T-helper 2 cell (primary cell): ENCODE data around the gene NFIB.

Experiments used
- DNase-seq, 5 experiments: peaks; one replicate each; pipeline versions ENCODE4 v3.0.0 to v3.0.0-alpha.2; 2012 to 2022

Gene NFIB

DNA sequence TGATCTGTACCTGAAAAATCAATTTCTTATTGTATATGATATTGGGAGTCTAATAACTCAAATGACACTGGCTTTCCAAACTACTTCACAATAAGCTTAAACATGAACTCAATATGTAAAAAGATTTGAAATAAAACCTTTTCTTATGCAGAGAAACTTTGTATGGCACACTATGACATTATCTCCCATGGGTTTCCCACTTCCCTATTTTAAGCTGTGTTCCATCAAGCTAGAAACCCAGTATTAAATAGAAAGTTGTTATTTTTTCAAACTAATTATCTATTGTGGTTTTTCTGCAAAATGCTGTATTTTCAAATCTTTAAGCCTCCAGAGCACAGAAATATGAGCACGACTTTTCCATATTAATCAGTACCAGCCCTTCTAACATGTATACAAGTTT is 174.7 kb downstream of the NFIB start:
- no peak for DNase-seq

DNA sequence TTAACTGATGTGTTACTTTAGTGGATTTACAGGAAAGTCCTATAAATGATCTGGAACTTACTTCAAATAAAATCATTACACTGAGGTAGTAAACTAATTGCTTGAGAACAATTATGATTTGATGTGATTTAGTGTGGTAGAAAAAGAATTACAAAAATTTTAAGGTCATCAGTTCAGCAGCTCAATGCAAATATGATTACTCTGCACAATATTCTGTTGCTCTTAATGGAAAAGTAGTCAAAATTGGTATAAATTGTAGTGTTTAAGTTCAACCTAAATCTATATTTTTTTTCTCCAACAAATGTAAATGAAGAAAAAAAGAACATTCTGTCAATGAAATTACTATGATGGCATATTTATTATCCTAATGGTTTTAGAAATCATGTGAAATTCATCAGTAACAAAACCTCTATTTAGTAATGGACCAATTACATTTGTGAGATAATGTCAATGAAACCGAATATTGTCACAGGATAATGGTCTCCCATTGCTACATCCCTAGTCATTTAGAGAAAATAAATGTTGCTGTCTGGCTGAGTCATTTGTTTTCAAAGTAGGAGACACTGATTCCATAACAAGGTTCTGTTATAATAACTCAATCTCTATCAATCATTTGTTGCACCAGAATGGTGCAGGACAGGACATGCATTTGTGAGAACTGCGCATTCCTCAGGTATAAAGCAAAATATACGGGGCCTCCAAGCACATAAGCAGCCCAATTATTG is 177.1 kb downstream of the NFIB start:
- no peak for DNase-seq

DNA sequence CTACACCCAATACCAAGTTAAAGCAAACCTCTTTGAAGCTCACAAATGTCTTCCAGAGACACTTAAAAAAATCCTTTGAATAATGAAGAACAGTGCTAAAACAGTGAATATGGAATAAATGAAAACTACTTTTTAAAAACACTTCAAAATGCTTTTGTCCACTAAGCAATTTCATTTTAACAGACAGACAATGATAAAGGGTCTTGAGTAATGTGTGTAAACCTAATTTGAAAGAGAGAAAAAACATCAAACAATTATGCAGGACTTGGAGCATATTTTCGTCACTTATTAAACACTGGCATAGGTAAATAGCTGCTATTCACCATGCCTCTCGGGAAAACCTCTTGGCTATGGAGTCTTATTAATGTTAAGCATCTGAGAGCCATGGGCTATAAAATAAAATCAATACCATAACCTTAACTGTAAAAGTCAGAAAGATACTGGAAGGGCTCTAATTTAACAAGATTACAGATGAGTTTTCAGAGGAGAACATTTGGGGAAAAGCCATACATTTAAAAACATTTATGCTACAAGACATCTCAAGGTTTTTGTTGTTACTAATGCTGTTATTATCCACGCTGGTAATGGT is 177.8 kb downstream of the NFIB start:
- DNase-seq, result no peak

DNA sequence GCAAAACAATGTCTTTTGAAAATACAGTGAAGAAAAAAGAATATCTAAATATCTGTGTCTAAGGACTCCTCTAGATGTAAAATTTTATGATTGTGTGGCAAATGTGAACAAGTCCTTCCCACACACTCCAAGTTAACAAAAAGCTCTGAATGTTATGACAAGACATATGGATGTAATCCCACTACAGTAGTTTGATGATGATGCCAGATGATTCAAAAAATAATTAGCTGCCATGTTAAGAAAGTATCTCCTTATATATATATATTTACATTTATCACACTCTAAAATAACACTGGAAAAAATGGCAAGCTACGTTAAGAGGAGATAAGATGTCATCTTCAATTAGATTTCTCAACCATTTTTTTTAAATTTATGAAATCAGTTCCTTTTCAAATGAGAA is 178.5 kb downstream of the NFIB start:
- DNase-seq, result no peak

DNA sequence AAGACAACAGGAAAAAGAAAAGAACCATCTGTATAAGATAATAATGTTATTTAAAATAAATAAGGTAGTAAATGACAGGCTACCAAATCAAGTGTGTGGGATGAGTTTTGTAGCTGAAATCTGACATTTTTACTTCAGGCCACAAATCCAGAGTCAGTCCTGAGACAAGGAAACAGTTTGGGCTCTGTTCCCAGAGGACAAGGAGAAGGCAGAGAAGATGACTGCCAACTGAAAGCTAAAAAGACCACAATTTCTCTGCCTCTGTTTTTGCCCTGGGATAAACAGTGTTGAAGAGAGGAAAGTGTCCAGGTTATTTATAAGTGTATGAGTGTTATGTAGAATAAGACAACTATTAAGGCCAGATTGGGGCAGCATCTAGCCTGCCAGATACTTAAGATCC is 180.5 kb downstream of the NFIB start:
- DNase-seq, result no peak

DNA sequence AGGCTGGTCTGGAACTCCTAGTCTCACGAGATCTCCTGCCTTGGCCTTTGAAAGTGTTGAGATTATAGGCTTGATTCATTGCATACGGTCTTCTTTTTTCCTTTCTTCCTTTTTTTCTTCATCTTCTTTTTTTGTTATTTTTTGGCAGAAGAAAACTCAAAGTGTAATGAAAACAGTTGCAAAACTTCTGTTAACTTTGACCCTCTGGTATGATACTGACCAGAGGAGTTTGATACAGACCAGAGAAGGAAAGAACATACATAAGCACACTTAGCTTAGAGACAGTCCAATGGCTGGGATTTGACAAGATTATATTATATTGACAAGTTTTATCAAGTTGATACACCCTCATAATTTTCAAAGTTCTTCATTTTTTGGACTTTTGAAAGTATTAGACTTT is 181.2 kb downstream of the NFIB start:
- DNase-seq, result no peak

DNA sequence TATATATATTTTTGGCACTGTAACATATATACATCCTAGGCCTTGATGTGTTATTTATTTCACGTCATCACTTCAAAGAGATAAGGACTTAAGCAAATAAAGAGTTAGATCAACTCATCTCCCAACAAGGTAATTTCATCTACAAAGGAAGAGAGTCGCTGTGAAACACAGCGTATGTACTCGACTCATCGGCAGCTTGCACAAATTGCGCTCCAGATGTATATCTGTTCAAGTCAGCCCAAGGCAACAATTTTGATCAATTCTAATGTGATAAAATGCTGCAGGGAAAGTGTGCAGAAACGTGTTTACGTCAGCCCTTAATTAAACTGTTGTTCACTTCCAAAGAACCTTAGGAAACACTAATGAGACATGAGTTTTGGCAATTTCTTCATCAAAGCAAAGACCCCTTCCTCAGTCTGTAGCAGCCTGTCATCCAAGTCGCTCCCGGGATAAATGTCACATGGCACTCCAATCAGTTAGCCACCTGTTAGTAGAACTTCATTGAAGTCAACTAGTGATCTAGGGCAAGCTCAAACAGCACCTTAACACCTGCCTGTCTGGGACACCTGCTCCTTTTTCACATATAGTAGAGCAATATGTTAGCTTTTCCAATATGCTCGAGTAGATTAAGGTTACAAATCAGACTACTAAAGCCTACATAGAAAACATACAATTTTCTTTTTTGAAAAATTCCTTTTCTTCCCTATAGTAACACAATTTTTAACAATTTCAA is 182.4 kb downstream of the NFIB start:
- no peak for DNase-seq

DNA sequence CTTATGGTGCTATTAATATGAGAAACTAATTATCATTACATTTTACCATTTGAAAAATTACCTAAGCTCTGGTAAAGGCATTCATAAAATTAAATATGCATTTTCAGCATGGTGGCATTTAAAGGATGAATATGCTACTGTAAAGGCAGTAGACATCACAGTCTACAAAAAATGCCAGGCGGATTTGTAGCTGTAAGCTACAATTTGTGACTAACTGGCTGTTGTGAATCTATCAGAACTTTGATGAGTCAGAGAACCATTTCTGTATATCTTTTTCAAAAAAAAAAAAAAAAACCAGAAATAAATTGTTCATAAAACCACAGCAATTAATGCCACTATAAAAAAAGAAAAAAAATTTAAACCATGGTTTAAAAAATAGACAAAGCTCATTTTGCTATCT is 186.3 kb downstream of the NFIB start:
- no peak for DNase-seq

DNA sequence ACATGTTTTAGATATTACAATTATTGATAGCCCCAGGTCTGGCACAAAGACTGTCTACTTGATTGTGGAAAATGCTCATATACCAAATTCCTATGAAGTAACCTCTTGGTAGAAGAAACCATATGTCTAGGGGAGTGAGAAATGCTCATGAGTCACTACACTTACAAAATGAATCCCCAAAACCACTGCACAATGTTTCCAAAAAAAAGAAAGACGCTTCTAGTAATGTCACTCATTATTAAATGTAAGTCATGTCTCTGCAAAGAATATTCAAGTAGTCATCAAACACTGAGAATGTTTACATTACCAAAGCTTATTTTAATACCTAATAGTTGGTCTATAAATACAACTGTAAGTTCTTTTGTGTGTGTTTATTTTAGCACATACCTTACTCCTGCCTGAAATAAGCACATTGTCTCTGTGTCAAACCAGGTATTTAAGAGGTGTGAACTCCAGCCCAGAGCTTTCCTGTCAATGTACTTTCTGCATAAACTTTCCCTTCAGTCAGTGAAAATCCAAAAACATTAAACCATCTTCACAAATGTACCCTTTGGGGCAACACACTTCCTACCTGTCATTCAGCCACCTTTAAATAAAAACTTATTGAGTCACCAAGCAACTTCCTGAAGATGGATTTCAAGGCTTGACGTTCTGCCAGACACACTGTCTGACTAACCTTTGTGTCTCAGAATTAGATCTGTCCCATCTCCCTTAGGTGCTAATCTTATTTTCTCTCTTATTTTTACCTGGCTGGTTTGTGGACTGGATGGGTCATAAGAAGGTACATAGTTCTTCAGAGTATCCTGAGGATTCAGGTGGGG is 194.0 kb downstream of the NFIB start:
- DNase-seq, result no peak

DNA sequence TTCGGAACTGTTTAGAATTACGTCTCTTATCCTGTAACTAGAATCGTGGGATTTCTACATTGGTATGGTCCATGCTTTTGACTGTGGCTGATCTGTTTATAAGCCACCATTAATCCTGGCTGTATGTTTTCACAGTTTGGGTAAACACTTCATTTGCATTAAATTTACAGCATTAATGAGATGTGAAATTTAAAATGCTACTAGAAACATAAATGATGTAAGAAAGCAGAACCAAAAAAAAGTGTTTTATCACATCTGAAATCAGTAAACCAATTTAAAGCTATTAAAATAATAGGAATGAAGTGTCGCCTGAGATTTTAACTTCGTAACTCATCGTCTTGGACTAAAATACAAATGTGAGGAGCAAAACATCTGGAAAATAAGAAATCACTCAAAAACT is 201.7 kb downstream of the NFIB start:
- no peak for DNase-seq

DNA sequence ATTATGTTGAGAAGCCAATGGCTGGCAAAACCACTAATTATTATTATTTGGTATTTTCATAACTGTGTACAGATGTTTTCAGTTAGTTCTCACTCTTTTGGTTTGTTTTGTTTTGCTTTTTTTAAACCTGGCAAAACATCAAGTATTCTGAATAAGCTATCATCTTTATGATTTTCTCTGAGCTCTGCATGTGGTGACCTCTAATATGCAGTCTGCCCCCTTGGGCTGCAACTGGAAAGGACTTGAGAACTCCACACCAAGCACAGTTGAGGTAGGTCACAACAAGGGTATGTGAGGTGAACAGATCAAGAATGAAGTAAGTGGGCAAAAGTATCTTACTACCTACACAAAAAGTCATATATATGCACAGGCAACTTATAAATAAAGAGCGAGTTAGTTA is 202.2 kb downstream of the NFIB start:
- no peak for DNase-seq

DNA sequence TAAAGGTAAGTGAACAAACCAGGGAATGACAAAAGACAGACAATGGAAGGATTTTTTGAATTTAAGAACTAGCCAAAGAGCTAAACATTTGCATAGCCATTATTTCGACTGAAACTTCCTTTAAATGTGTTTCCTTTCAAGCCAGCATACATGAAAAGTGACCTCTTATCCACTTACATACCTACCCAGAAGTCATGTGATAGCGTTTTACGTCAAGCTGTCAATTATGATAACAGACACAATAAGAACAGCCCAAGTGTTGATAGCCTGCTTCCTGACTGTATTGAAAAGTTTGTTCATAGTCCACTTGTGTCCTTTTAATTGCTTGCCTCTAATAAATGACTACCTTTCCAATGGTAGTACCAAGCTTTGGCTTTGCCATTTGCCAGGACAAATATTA is 206.0 kb downstream of the NFIB start:
- no peak for DNase-seq

DNA sequence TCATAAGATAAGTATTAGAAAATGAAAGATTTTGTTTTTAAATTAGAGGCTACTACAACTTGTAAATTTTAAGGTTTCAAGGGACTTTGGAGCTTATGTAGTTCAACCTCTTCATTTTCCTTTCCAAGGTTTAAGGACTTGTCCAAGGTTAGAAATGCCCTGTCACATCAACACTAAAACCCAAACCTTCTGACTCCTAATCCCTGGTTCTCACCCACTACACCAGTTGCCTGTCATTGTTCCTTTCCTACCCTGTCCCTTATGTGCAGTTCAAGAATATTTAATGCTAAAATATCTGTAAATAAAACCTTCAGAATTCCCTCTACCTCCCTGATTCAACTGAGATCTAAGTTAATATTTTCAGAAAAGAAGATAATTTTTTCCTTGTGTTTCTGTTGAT is 206.4 kb downstream of the NFIB start:
- no peak for DNase-seq

DNA sequence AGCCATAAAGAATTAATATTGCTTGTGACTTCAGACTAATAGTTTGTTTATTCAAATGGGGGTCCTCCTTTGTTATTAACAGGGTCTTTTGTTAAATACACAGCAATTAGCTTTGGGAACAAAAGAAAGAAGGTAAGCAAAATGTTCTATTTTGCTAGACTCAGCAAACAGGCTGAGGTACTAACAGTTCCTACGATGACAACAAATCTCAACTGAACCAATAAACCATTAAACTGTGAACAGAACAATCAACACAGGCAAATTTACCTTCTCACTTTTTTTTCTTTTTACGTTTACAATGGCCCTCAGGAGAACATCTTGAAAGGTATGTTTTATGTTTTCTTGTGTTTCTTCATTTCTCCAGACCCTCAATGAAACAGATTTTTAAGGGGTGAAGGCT is 207.2 kb downstream of the NFIB start:
- DNase-seq, result no peak

DNA sequence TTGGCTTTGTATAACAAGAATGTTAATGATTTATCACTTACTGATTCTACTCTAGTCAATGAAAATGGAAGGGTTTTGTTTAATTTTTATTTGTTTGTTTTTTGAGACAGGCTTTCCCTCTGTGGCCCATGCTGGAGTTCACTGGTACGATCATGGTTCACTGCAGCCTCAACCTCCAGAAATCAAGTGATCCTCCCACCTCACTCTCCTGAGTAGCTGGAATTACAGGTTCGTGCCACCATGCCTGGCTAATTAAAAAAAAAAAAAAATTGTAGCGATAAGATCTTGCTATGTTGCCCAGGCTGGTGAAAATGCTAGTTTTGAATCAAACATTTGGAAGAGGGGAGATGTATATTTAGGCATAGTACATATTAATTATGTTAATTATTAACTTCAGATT is 209.4 kb downstream of the NFIB start:
- DNase-seq, result no peak

DNA sequence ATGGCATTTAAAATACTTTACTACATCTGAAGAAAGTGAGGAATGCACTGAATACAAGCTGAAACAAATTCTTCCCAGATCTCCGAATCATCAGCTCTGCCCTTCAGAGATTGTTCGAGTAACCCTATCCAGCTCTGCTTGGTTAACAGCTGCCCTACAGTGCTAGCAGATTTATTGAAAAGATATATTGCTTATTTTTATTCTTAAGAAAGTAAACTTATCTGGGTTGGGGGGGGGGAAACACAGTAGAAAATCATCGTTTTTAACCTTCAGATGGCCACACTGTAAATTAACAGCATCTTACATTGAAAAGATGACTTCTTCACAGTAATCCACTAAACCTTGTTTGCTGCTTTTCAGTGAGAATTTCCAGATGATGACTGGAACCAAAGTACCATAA is 210.8 kb downstream of the NFIB start:
- no peak for DNase-seq

DNA sequence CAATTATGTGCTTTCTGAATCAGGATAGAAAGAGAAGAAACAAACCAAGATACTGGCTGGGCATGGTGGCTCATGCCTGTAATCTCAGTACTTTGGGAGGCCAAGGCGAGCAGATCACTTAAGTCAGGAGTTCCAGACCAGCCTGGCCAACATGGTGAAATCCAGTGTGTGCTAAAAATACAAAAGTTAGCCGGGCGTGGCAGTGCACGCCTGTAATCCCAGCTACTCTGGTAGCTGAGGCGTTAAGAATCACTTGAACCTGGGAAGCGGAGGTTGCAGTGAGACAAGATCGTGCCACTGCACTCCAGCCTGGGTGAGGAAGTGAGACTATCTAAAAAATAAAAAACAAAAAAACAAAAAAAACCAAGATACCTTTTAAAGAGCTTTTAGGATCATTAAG is 214.2 kb downstream of the NFIB start:
- DNase-seq, result no peak

DNA sequence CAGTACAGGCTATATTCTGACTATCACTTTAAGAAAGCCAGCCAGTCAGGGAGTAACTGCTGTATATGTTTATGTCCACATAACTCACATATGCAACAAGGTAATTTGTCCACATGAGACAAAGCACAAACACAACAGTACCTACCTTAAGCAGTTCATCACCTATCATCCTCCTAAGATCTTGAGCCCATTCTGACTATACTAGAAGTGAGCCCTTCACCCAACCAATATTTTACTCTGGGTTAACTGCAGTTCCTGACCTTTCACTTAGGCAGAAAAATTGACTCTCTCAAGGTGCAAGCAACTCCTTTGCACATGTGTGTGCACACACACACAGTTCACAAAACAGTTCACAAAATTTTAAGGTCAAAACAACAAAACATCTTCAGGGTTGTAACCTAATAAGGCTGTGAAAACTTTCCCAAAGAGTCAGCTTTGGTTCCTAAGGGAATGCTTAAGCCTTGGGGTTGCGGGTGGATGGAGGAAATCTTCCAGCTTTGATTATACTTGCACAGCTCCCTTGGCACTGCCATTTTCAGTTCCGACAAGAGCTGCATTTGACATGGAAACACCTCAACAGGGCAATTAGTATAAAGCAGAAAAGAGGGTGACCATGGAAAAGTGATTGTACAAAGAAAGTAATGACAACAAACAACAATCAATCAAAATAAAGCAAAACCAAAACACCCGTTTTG is 215.3 kb downstream of the NFIB start:
- no peak for DNase-seq

DNA sequence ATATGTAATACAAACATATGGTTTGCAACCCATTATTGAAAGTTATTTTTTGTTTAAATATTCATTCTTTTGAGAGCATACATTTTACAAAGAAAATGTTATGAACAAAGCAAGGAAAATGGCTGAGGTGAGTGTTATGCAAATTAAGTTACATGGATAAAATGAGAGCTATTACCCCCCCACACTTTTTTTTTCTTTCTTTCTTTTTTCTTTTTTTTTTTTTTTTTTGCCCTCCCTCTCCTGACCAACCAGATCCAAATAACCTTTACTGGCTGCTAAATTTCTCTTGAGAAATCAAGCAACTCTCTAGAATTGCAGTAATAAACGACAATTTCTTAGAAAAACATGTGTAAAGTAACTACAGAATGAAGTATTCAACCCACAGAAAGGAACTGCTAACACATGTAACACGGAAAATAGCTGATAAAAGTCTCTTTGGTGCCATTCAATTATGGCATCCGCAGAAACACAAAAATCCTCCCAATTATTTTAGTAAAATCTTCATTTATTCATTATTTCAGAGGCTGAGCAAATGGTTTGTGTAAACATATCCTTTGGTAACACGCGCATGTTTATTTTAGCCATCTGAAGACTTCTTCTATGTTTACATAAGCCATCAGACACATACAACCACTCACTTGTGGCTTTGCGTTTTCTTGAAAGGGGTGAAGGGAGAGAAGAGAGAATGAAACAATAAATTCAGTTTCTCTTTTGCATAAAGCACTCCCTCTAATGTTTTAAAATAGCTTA is 216.1 kb downstream of the NFIB start:
- no peak for DNase-seq

DNA sequence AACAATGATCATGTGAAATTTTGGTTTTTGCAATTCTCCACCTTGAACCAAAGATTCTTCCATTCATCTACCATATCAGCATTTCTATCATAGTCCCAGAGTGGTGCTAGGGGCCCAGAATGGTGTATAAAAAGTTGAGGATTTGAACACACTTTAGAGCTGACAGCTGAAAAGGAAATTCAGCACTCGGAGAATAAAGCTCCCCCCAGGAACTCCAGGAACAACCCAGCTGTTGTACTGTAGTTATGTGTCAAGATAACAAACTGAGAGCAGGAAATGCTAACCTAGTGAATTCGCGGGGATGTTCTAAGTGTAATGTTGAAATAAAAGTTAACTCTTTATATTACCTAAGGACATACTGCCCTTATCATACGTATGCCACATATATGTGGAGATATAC is 216.7 kb downstream of the NFIB start:
- DNase-seq, result no peak

DNA sequence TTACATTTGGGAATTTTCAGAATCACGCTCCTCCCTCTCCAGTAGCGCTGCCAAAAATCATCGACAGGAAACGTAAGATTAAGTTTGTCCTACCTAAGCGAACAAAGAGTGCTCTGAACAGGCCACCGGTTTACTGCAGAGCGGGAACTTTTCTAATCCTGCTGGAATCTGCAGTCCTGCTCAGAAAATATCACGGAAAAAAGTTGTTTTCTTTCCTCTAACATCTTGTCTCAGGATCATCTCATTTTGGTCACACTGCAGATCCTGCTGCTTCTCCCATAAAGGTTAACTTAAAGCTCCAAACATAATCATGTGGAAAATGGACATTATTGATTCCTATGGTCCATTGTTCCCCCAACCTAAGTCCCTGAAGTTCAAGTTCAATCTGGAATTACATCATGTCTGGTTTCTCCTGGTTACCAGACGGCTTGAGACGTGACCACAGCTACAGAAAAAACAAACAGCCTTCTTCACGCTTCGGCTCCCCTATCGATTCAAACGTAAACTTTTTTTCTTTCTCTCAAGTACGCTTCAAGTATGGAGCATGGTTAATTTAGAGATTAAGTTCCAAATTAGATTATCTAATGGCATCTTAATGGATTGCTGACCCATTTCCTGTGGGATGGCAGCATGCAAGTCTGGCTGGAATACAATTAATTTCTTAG is 217.6 kb downstream of the NFIB start:
- no peak for DNase-seq

DNA sequence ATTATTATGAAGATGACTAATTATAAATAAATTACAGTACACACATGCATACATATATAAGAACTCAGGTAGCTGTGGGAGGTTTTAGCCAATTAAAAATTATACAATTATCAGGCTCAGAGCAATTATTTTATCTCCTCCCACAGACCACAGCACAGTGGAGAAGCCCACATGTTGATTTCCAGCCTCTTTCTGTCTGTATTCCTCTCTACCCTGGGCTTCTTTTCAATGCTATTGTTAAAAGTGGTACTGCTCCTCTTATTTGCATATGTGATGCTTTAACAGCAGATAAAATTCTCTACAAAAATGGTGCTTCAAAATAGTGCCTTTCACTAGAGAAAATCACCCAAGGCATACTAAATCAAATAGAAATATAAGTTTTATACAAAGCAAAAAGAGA is 218.7 kb downstream of the NFIB start:
- DNase-seq, result no peak
